HepG2 (cell line): ENCODE data around the gene XRCC3. TPM values are rescaled to one million over a fixed set of nuclear protein-coding genes. Genes with fewer than 3 reads are reported as not detected.

Experiments used
- AGO2 ChIP-seq: fragments of 200-400 bp; formaldehyde crosslinking; optimal IDR thresholded peaks from 2 replicates; pipeline ENCODE3; 2017; ENCODE audit warnings: mild to moderate bottlenecking, low read depth, low read length, moderate library complexity
- ERF ChIP-seq: IDR thresholded peaks from 2 replicates; pipeline ENCODE4 v1.6.1; 2018; ENCODE audit warnings: missing biosample characterization, missing genetic modification reagents
- HNRNPUL1 ChIP-seq: fragments of 200-400 bp; formaldehyde crosslinking; IDR thresholded peaks from 2 replicates; pipeline ENCODE4 v1.6.1; 2017; ENCODE audit warnings: low read depth, mild to moderate bottlenecking, low read length, moderate library complexity
- KLF12 ChIP-seq: sonication (generic); formaldehyde crosslinking; IDR thresholded peaks from 2 replicates; pipeline ENCODE4 v1.4.0; 2020; ENCODE audit warnings: missing genetic modification reagents, borderline replicate concordance
- NFE2 ChIP-seq: sonication (generic); formaldehyde crosslinking; IDR thresholded peaks from 2 replicates; pipeline ENCODE4 v1.4.0; 2020; ENCODE audit warnings: missing genetic modification reagents
- PAXIP1 ChIP-seq: sonication (generic); formaldehyde crosslinking; conservative IDR thresholded peaks from 2 replicates; pipeline ENCODE4 v1.4.0; 2020; ENCODE audit warnings: mild to moderate bottlenecking, missing genetic modification reagents, moderate library complexity
- SALL1 ChIP-seq: sonication (generic); formaldehyde crosslinking; IDR thresholded peaks from 2 replicates; pipeline ENCODE4 v1.8.0; 2022; ENCODE audit warnings: mild to moderate bottlenecking, missing genetic modification reagents
- SP2 ChIP-seq: sonication (generic); formaldehyde crosslinking; IDR thresholded peaks from 2 replicates; pipeline ENCODE4 v1.5.1; 2020; ENCODE audit warnings: mild to moderate bottlenecking, missing genetic modification reagents
- TOPORS ChIP-seq: sonication (generic); formaldehyde crosslinking; IDR thresholded peaks from 2 replicates; pipeline ENCODE4 v1.8.0; 2023; ENCODE audit warnings: mild to moderate bottlenecking, missing genetic modification reagents
- TRIM22 ChIP-seq: fragments of 450-650 bp; IDR thresholded peaks from 2 replicates; pipeline ENCODE4 v1.6.1; 2017
- ZBTB4 ChIP-seq: sonication (generic); formaldehyde crosslinking; IDR thresholded peaks from 2 replicates; pipeline ENCODE4 v1.4.0; 2020; ENCODE audit warnings: missing genetic modification reagents, mild to moderate bottlenecking, borderline replicate concordance
- ZBTB7A ChIP-seq: sonication (generic); formaldehyde crosslinking; IDR thresholded peaks from 2 replicates; pipeline ENCODE4 v1.8.0; 2022; ENCODE audit warnings: mild to moderate bottlenecking, missing genetic modification reagents
- ZBTB8A ChIP-seq: sonication (generic); formaldehyde crosslinking; IDR thresholded peaks from 2 replicates; pipeline ENCODE4 v1.4.0; 2020; ENCODE audit warnings: mild to moderate bottlenecking, low read depth, missing genetic modification reagents, borderline replicate concordance
- ZNF180 ChIP-seq: sonication (generic); formaldehyde crosslinking; IDR thresholded peaks from 2 replicates; pipeline ENCODE4 v1.4.0; 2020; ENCODE audit warnings: low read depth, missing genetic modification reagents, borderline replicate concordance
- ZNF225 ChIP-seq: sonication (generic); formaldehyde crosslinking; IDR thresholded peaks from 2 replicates; pipeline ENCODE4 v1.4.0; 2020; ENCODE audit warnings: mild to moderate bottlenecking, missing genetic modification reagents
- polyA plus RNA-seq, 8 experiments: library from polyadenylated mRNA; depleted of rRNA in 3 of 8; stranded (reverse) in 7 of 8; unstranded in 1 of 8; fragments of >200 nt; fragmentation: Illumina TruSeq in 4 of 8; extraction: Trizol in 4 of 8; gene quantifications; 2 replicates each; pipeline versions ENCODE4 v1.2.1 to v1.2.3, GENCODE V29; 2011 to 2016; ENCODE audit warnings: low read depth in 4 of 8, missing spikeins in 1 of 8, mixed read lengths in 1 of 8; ENCODE audit not compliant: insufficient read depth in 1 of 8
- total RNA-seq, 5 experiments: library from RNA; depleted of rRNA; stranded (reverse); fragments of >200 nt; fragmentation: Illumina TruSeq; extraction: Trizol; gene quantifications; 2 replicates each; pipeline ENCODE4 v1.2.3, GENCODE V29; 2016; ENCODE audit warnings: low read depth in 1 of 5
- TF ChIP-seq, protein P1 (sequence below): IDR thresholded peaks from 2 replicates; pipeline ENCODE4 v1.6.1; 2016; ENCODE audit warnings: mild to moderate bottlenecking
- TF ChIP-seq, protein P2 (sequence below): IDR thresholded peaks from 2 replicates; pipeline ENCODE4 v1.6.1; 2016; ENCODE audit warnings: low read depth, control low read depth

XRCC3 gene
- total and polyA plus RNA-seq, 2 of the 13 experiments (the other 11 are each of a cell fraction or from before 2014, with no cell fraction given) = 5.4 to 25.8 TPM

- TF ChIP-seq ZBTB8A (no peak), ZBTB4 (no peak), ZBTB7A (0 out of 2 replicates have a peak, but pooled peaks have one; percentile 42), ZNF225 (CRISPR knock-in tag) (no peak), TOPORS (peak; percentile 56; the same call in 1 of the 2 replicates), AGO2 (no peak), NFE2 (CRISPR knock-in tag) (no peak), TRIM22 (no peak), SP2 (CRISPR knock-in tag) (peak; percentile 97), ZNF180 (CRISPR knock-in tag) (no peak), SALL1 (CRISPR knock-in tag) (peak; percentile 56), HNRNPUL1 (no peak), ERF (CRISPR knock-in tag) (peak; percentile 33; the same call in 1 of the 2 replicates), PAXIP1 (CRISPR knock-in tag) (no peak; the same call in 1 of the 2 replicates), KLF12 (CRISPR knock-in tag) (peak; percentile 55; the same call in 1 of the 2 replicates)
- TF ChIP-seq, protein P1, sequence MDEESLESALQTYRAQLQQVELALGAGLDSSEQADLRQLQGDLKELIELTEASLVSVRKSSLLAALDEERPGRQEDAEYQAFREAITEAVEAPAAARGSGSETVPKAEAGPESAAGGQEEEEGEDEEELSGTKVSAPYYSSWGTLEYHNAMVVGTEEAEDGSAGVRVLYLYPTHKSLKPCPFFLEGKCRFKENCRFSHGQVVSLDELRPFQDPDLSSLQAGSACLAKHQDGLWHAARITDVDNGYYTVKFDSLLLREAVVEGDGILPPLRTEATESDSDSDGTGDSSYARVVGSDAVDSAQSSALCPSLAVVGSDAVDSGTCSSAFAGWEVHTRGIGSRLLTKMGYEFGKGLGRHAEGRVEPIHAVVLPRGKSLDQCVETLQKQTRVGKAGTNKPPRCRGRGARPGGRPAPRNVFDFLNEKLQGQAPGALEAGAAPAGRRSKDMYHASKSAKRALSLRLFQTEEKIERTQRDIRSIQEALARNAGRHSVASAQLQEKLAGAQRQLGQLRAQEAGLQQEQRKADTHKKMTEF (CRISPR knock-in tag) = 0 out of 2 replicates have a peak, but pooled peaks have one; percentile 15
- TF ChIP-seq, protein P2, sequence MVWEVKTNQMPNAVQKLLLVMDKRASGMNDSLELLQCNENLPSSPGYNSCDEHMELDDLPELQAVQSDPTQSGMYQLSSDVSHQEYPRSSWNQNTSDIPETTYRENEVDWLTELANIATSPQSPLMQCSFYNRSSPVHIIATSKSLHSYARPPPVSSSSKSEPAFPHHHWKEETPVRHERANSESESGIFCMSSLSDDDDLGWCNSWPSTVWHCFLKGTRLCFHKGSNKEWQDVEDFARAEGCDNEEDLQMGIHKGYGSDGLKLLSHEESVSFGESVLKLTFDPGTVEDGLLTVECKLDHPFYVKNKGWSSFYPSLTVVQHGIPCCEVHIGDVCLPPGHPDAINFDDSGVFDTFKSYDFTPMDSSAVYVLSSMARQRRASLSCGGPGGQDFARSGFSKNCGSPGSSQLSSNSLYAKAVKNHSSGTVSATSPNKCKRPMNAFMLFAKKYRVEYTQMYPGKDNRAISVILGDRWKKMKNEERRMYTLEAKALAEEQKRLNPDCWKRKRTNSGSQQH (CRISPR knock-in tag) = peak; percentile 61; the same call in 1 of the 2 replicates
Observed at GRCh38 chr14:103715052-103716000, at the start of gene XRCC3, which contains the start of gene ZFYVE21 (continued).
